Liver (tissue), 9 donors: ENCODE results near the gene CYP4F22. TPM values are rescaled to one million over a fixed set of nuclear protein-coding genes. Genes with fewer than 3 reads are reported as not detected.
A peak's percentile ranks its signal among the peaks of the same experiment; 100 is the strongest.
"Not testable (repeated sequence)": the region's sequence is repeated elsewhere in the genome, so short reads cannot be mapped to it uniquely, and the experiment has no call there.

Source experiments
- DNase-seq: peaks from one replicate; pipeline ENCODE4 v3.0.0-alpha.2; 2017; ENCODE audit warnings: low spot score
- H3K27ac ChIP-seq, 2 donors: one replicate each; pipeline ENCODE4 v1.7.0; 2013; ENCODE audit warnings: inconsistent platforms in 2 of 2, low read length in 2 of 2, control low read depth in 1 of 2, low read depth in 1 of 2, mild to moderate bottlenecking in 1 of 2
- H3K27me3 ChIP-seq, 4 donors: one replicate each; pipeline versions ENCODE4 v1.6.1 to v1.7.0; 2013; ENCODE audit warnings: low read length in 3 of 4, inconsistent platforms in 1 of 4, mild to moderate bottlenecking in 1 of 4, moderate library complexity in 1 of 4; ENCODE audit not compliant: control insufficient read depth in 4 of 4, insufficient read depth in 4 of 4
- H3K36me3 ChIP-seq, 4 donors: one replicate each; pipeline versions ENCODE4 v1.6.1 to v1.7.0; 2013; ENCODE audit warnings: low read length in 3 of 4, mild to moderate bottlenecking in 3 of 4, low read depth in 1 of 4, moderate library complexity in 1 of 4; ENCODE audit not compliant: control insufficient read depth in 4 of 4, insufficient read depth in 3 of 4
- H3K4me1 ChIP-seq, 4 donors: one replicate each; pipeline versions ENCODE4 v1.6.1 to v1.7.0; 2013; ENCODE audit warnings: low read length in 3 of 4, mild to moderate bottlenecking in 3 of 4, moderate library complexity in 1 of 4; ENCODE audit not compliant: control insufficient read depth in 4 of 4, insufficient read depth in 4 of 4
- H3K4me3 ChIP-seq, 3 donors: one replicate each; pipeline versions ENCODE4 v1.6.1 to v1.7.0; 2013; ENCODE audit warnings: low read length in 3 of 3, control low read depth in 1 of 3, low read depth in 1 of 3, mild to moderate bottlenecking in 1 of 3
- H3K9ac ChIP-seq, 2 donors: one replicate each; pipeline ENCODE4 v1.7.0; 2013; ENCODE audit warnings: low read length in 2 of 2, mild to moderate bottlenecking in 2 of 2, moderate library complexity in 2 of 2, control low read depth in 1 of 2, low read depth in 1 of 2
- H3K9me3 ChIP-seq, 4 donors: one replicate each; pipeline versions ENCODE4 v1.6.1 to v1.7.0; 2013; ENCODE audit warnings: low read length in 3 of 4; ENCODE audit not compliant: control insufficient read depth in 4 of 4
- EGR1 ChIP-seq, 2 donors: IDR thresholded peaks; 2 replicates each; pipeline ENCODE4 v1.6.1; 2016 to 2018; ENCODE audit warnings: antibody characterized with exemption in 2 of 2, low read depth in 2 of 2
- FOXA2 ChIP-seq: IDR thresholded peaks from 2 replicates; pipeline ENCODE4 v1.6.1; 2016; ENCODE audit warnings: antibody characterized with exemption
- GABPA ChIP-seq, 2 donors: IDR thresholded peaks in 1 of 2; conservative IDR thresholded peaks in 1 of 2; 2 replicates each; pipeline ENCODE4 v1.6.1; 2016; ENCODE audit warnings: antibody characterized with exemption in 2 of 2, mild to moderate bottlenecking in 1 of 2, moderate library complexity in 1 of 2
- HNF4A ChIP-seq, 2 donors: conservative IDR thresholded peaks; 2 replicates each; pipeline ENCODE4 v1.6.1; 2016; ENCODE audit warnings: antibody characterized with exemption in 2 of 2, mild to moderate bottlenecking in 2 of 2
- HNF4G ChIP-seq: IDR thresholded peaks from 2 replicates; pipeline ENCODE4 v1.6.1; 2016; ENCODE audit warnings: antibody characterized with exemption
- JUND ChIP-seq, 2 donors: IDR thresholded peaks; 2 replicates each; pipeline ENCODE4 v1.6.1; 2016; ENCODE audit warnings: antibody characterized with exemption in 2 of 2
- MAX ChIP-seq: IDR thresholded peaks from 2 replicates; pipeline ENCODE4 v1.6.1; 2016; ENCODE audit warnings: antibody characterized with exemption
- NR2F2 ChIP-seq: IDR thresholded peaks from 2 replicates; pipeline ENCODE4 v1.6.1; 2016; ENCODE audit warnings: antibody characterized with exemption
- REST ChIP-seq: IDR thresholded peaks from 2 replicates; pipeline ENCODE4 v1.6.1; 2016; ENCODE audit warnings: antibody characterized with exemption, mild to moderate bottlenecking
- RXRA ChIP-seq, 2 donors: IDR thresholded peaks; 2 replicates each; pipeline ENCODE4 v1.6.1; 2017 to 2018; ENCODE audit warnings: antibody characterized with exemption in 2 of 2, mild to moderate bottlenecking in 1 of 2
- SP1 ChIP-seq: IDR thresholded peaks from 2 replicates; pipeline ENCODE4 v1.6.1; 2018; ENCODE audit warnings: antibody characterized with exemption, mild to moderate bottlenecking
- TAF1 ChIP-seq: conservative IDR thresholded peaks from 2 replicates; pipeline ENCODE4 v1.6.1; 2016; ENCODE audit warnings: antibody characterized with exemption, mild to moderate bottlenecking
- YY1 ChIP-seq: IDR thresholded peaks from 2 replicates; pipeline ENCODE4 v1.6.1; 2016; ENCODE audit warnings: antibody characterized with exemption, mild to moderate bottlenecking
- WGBS: extraction: QIAGEN DNeasy Blood & Tissue Kit; methylation state at CpG from one replicate; pipeline ENCODE4 v1.1.7; 2013; 5-methylcytosine and 5-hydroxymethylcytosine counted together
- polyA plus RNA-seq, 2 donors: library from polyadenylated mRNA; stranded (reverse) in 1 of 2; unstranded in 1 of 2; fragments of 200-250 nt in 1 of 2; fragments of >200 nt in 1 of 2; fragmentation: Nextera tagmentation in 1 of 2; extraction: Ambion mirVana in 1 of 2; gene quantifications; one replicate each; pipeline versions ENCODE4 v1.2.1 to v1.2.3, GENCODE V29; 2013 to 2015
- total RNA-seq, 2 donors: library from RNA; depleted of rRNA; stranded (reverse); fragments of >200 nt; gene quantifications; one replicate each; pipeline ENCODE4 v1.2.3, GENCODE V29; 2014
- TF ChIP-seq, protein P1 (sequence below): IDR thresholded peaks from 2 replicates; pipeline ENCODE4 v1.6.1; 2016; ENCODE audit warnings: antibody characterized with exemption
- TF ChIP-seq, protein P2 (sequence below): fragments of 150-350 bp; IDR thresholded peaks from 2 replicates; pipeline ENCODE4 v1.5.1; 2017; ENCODE audit warnings: improper control_type of control experiment, low read depth, low read length; ENCODE audit not compliant: missing input control
- donor health status: healthy.
- donor health status: healthy.
- donor health status: healthy.
- donor health status: healthy.
- donor health status: healthy.

CYP4F22 gene
- total and polyA plus RNA-seq, 4 donors = 0.42 to 3.9 (median 1.9) TPM

GRCh38 chr19:15532779-15533521 is 24.6 kb downstream of the CYP4F22 start (continued):
- TF ChIP-seq JUND (IDR thresholded peaks at IDR 0.05) (no peak), RXRA (IDR thresholded peaks at IDR 0.05) (peak in 1 of 2 donors; percentile 57), SP1 (peak; percentile 8), HNF4G (no peak), EGR1 (IDR thresholded peaks at IDR 0.05; ENCODE audit: low read depth in 2 of 2) (no peak)
- TF ChIP-seq, protein P1, sequence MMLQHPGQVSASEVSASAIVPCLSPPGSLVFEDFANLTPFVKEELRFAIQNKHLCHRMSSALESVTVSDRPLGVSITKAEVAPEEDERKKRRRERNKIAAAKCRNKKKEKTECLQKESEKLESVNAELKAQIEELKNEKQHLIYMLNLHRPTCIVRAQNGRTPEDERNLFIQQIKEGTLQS = no peak
- TF ChIP-seq, protein P2, sequence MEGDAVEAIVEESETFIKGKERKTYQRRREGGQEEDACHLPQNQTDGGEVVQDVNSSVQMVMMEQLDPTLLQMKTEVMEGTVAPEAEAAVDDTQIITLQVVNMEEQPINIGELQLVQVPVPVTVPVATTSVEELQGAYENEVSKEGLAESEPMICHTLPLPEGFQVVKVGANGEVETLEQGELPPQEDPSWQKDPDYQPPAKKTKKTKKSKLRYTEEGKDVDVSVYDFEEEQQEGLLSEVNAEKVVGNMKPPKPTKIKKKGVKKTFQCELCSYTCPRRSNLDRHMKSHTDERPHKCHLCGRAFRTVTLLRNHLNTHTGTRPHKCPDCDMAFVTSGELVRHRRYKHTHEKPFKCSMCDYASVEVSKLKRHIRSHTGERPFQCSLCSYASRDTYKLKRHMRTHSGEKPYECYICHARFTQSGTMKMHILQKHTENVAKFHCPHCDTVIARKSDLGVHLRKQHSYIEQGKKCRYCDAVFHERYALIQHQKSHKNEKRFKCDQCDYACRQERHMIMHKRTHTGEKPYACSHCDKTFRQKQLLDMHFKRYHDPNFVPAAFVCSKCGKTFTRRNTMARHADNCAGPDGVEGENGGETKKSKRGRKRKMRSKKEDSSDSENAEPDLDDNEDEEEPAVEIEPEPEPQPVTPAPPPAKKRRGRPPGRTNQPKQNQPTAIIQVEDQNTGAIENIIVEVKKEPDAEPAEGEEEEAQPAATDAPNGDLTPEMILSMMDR = no peak

GRCh38 chr19:15533522-15533830 is 25.2 kb downstream of the CYP4F22 start:
- not testable (repeated sequence) for H3K4me3 ChIP-seq, H3K9ac ChIP-seq, DNase-seq, H3K9me3 ChIP-seq, H3K27ac ChIP-seq, H3K4me1 ChIP-seq, H3K27me3 ChIP-seq, H3K36me3 ChIP-seq
- WGBS = 80% methylated on average over 4 of the region's 4 CpGs

- DNase-seq = no peak
- no peaks in the 10 kb centered on the region for H3K36me3 ChIP-seq
- 62% methylated on average over 6 of the region's 6 CpGs for WGBS
- H3K9me3 ChIP-seq = no peaks in the 10 kb centered on the region
- H3K4me1 ChIP-seq = peaks cover 0 to 8% (median 2%) of the 10 kb centered on the region in 4 donors
- TF ChIP-seq, protein P1 = no peak
- TF ChIP-seq RXRA (IDR thresholded peaks at IDR 0.05) (no peak), SP1 (no peak), YY1 (no peak), REST (no peak), GABPA (IDR thresholded peaks at IDR 0.05 in 1 of 2, conservative IDR thresholded peaks at IDR 0.05 in 1 of 2) (no peak), FOXA2 (no peak), HNF4A (conservative IDR thresholded peaks at IDR 0.05) (no peak), MAX (no peak), HNF4G (no peak), NR2F2 (no peak), TAF1 (no peak), EGR1 (IDR thresholded peaks at IDR 0.05; ENCODE audit: low read depth in 2 of 2) (no peak)
- TF ChIP-seq, protein P2 = no peak
- no peaks in the 10 kb centered on the region for H3K27me3 ChIP-seq
- no peak overlapping the region for H3K9ac ChIP-seq
- H3K27ac ChIP-seq = no peak overlapping the region
- no peak overlapping the region for H3K4me3 ChIP-seq
These were observed 26.9 kb downstream of the CYP4F22 start for GRCh38 chr19:15534957-15535864.
